Retinal pigment epithelial cell (primary cell): ENCODE results near the gene FLCN.

Source experiments
- DNase-seq: peaks from one replicate; pipeline ENCODE4 v3.0.0-alpha.2; 2010; ENCODE audit warnings: low read depth
- H3K4me3 ChIP-seq: 2 replicates; pipeline ENCODE4 v1.5.1; 2011; ENCODE audit warnings: mild to moderate bottlenecking, low read length, control low read depth, moderate library complexity
- TF ChIP-seq, protein P1 (sequence below): conservative IDR thresholded peaks from 2 replicates; pipeline ENCODE4 v1.5.1; 2011; ENCODE audit warnings: low read depth, low read length, control low read depth, inconsistent platforms

Gene FLCN

GRCh38 chr17:17253406-17253805 is 16.4 kb upstream of the FLCN start:
- no peak overlapping the region for H3K4me3 ChIP-seq
- TF ChIP-seq, protein P1, sequence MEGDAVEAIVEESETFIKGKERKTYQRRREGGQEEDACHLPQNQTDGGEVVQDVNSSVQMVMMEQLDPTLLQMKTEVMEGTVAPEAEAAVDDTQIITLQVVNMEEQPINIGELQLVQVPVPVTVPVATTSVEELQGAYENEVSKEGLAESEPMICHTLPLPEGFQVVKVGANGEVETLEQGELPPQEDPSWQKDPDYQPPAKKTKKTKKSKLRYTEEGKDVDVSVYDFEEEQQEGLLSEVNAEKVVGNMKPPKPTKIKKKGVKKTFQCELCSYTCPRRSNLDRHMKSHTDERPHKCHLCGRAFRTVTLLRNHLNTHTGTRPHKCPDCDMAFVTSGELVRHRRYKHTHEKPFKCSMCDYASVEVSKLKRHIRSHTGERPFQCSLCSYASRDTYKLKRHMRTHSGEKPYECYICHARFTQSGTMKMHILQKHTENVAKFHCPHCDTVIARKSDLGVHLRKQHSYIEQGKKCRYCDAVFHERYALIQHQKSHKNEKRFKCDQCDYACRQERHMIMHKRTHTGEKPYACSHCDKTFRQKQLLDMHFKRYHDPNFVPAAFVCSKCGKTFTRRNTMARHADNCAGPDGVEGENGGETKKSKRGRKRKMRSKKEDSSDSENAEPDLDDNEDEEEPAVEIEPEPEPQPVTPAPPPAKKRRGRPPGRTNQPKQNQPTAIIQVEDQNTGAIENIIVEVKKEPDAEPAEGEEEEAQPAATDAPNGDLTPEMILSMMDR: no peak
- DNase-seq: no peak

GRCh38 chr17:17252149-17252661 is 15.2 kb upstream of the FLCN start:
- no peak for DNase-seq
- H3K4me3 ChIP-seq: no peak overlapping the region
- TF ChIP-seq, protein P1: no peak

DNA sequence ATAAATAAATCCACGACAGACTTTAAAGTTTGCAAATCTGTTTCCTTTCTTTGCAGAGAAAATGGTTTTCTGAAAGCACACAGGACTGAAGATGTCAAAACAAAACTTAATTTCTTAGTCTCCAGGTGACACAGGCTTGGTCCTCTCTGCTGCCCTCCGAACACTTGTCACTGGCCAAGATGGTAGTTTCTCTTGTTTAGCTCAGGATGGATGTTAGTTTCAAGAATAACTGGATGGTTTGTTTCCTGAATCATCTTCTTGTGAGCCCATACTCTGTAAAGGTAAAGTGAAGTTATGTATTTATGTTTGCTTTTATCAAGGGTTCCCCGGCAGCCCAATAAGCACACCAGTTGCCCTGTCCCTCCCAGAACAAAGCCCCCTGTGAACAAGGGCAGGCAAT is 9.9 kb upstream of the FLCN start:
- TF ChIP-seq, protein P1: no peak
- no peak overlapping the region for H3K4me3 ChIP-seq
- DNase-seq: no peak

GRCh38 chr17:17243163-17243562 is 6.2 kb upstream of the FLCN start:
- H3K4me3 ChIP-seq: no peak overlapping the region
- DNase-seq: no peak
- TF ChIP-seq, protein P1: no peak

GRCh38 chr17:17242246-17242645 is 5.3 kb upstream of the FLCN start:
- DNase-seq: no peak
- H3K4me3 ChIP-seq: no peak overlapping the region
- TF ChIP-seq, protein P1: no peak

- DNase-seq: no peak
- TF ChIP-seq, protein P1: no peak
- no peak overlapping the region for H3K4me3 ChIP-seq
Observed at GRCh38 chr17:17241656-17242055, 4.7 kb upstream of the FLCN start.

- no peak for DNase-seq
- TF ChIP-seq, protein P1: no peak
- H3K4me3 ChIP-seq: no peak overlapping the region
Observed at GRCh38 chr17:17239832-17240231, 2.9 kb upstream of the FLCN start.
